GM10266 (cell line): ENCODE results near the gene TTC7B.
"Not testable (repeated sequence)": the region's sequence is repeated elsewhere in the genome, so short reads cannot be mapped to it uniquely, and the experiment has no call there.

Source experiments
- DNase-seq: peaks from one replicate; pipeline ENCODE4 v3.0.0; 2012; ENCODE audit errors: extremely low spot score
- CTCF ChIP-seq: IDR thresholded peaks from 2 replicates; pipeline ENCODE4 v1.5.1; 2012; ENCODE audit warnings: mild to moderate bottlenecking, low read depth; ENCODE audit not compliant: control insufficient read depth, insufficient read depth; ENCODE audit errors: missing control alignments

Gene TTC7B

GRCh38 chr14:90839889-90840266 is 23.6 kb upstream of the TTC7B start:
- TF ChIP-seq CTCF: no peak
- DNase-seq: no peak

- DNase-seq: no peak
- TF ChIP-seq CTCF: no peak
These were observed 23.0 kb upstream of the TTC7B start for GRCh38 chr14:90839024-90839888.

- DNase-seq: not testable (repeated sequence)
These were observed 22.3 kb upstream of the TTC7B start for GRCh38 chr14:90838531-90838930.

GRCh38 chr14:90837355-90837754 is 21.1 kb upstream of the TTC7B start:
- TF ChIP-seq CTCF: no peak
- no peak for DNase-seq

- DNase-seq: no peak
- TF ChIP-seq CTCF: no peak
These were observed 20.4 kb upstream of the TTC7B start for GRCh38 chr14:90836692-90837063.

- TF ChIP-seq CTCF: no peak
- DNase-seq: no peak
These were observed 15.6 kb upstream of the TTC7B start for GRCh38 chr14:90831821-90832220.

- no peak for TF ChIP-seq CTCF
These were observed 14.9 kb upstream of the TTC7B start for GRCh38 chr14:90830931-90831701.

More at GRCh38 chr14:90830931-90831701, 14.9 kb upstream of the TTC7B start:
- no peak for DNase-seq
